Neutrophil (primary cell): ENCODE measurements around the gene TBXAS1.

Experiments used
- H3K27ac ChIP-seq: fragments of 200-600 bp; sonication (generic); 2 replicates; pipeline ENCODE4 v1.5.1; 2016; ENCODE audit warnings: mild to moderate bottlenecking, moderate library complexity
- H3K27me3 ChIP-seq: fragments of 200-600 bp; sonication (generic); 2 replicates; pipeline ENCODE4 v1.6.0; 2016; ENCODE audit warnings: mild to moderate bottlenecking
- H3K36me3 ChIP-seq: fragments of 200-600 bp; sonication (generic); 2 replicates; pipeline ENCODE4 v1.5.1; 2017
- H3K4me1 ChIP-seq, 2 experiments: fragments of 200-600 bp in 1 of 2; sonication (generic) in 1 of 2; 1 replicate in 1 of 2; 2 replicates in 1 of 2; pipeline versions ENCODE4 v1.5.1 to v1.6.1; 2013 to 2016; ENCODE audit warnings: low read depth in 1 of 2, low read length in 1 of 2, mild to moderate bottlenecking in 1 of 2, moderate library complexity in 1 of 2; ENCODE audit not compliant: control insufficient read depth in 1 of 2, insufficient read depth in 1 of 2
- H3K4me3 ChIP-seq, 2 experiments: fragments of 200-600 bp in 1 of 2; sonication (generic) in 1 of 2; 1 replicate in 1 of 2; 2 replicates in 1 of 2; pipeline ENCODE4 v1.5.1; 2013 to 2016; ENCODE audit warnings: low read depth in 1 of 2, low read length in 1 of 2, mild to moderate bottlenecking in 1 of 2, moderate library complexity in 1 of 2
- H3K9me3 ChIP-seq: fragments of 200-600 bp; sonication (generic); 2 replicates; pipeline ENCODE4 v1.5.1; 2016
- CTCF ChIP-seq: fragments of 200-600 bp; sonication (generic); IDR thresholded peaks from 2 replicates; pipeline ENCODE4 v1.5.1; 2016; ENCODE audit warnings: antibody characterized with exemption

The TBXAS1 gene

DNA sequence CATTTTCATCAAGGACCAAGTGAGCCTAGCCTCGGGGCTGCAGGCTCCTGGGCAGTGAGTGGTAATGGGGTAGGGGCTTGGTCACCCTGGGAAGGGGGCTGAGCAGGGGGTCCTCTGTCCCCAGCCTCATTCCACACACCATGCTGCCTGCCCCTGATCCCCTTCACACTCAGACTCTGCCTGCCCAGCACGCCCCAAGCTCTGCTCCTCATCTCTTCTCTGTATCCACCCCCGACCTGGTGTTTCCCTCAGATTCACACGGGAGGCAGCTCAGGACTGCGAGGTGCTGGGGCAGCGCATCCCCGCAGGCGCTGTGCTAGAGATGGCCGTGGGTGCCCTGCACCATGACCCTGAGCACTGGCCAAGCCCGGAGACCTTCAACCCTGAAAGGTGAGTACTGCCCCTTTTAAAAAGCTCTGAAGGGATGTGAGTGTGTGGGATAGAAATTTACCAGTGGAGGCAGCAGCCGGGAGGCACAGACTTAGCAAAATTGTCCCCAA lies 186.5 kb downstream of the TBXAS1 start:
- H3K27ac ChIP-seq: no peak overlapping the region
- H3K4me3 ChIP-seq: no peak overlapping the region
- TF ChIP-seq CTCF: no peak
- H3K4me1 ChIP-seq: no peaks in the 10 kb centered on the region
- H3K36me3 ChIP-seq: peaks cover 84% of the 10 kb centered on the region
- no peaks in the 10 kb centered on the region for H3K9me3 ChIP-seq
- no peaks in the 10 kb centered on the region for H3K27me3 ChIP-seq

- Histone ChIP-seq H3K36me3 (peaks cover 91% of the 10 kb centered on the region), H3K27me3 (no peaks in the 10 kb centered on the region), H3K4me3 (no peak overlapping the region), H3K9me3 (no peaks in the 10 kb centered on the region), H3K4me1 (no peaks in the 10 kb centered on the region), H3K27ac (no peak overlapping the region)
- no peak for TF ChIP-seq CTCF
Measured at GRCh38 chr7:140016540-140016939, 187.5 kb downstream of the TBXAS1 start.

GRCh38 chr7:140017034-140017433 lies 188.0 kb downstream of the TBXAS1 start:
- Histone ChIP-seq H3K27me3 (no peaks in the 10 kb centered on the region), H3K4me3 (no peak overlapping the region), H3K36me3 (peaks cover 91% of the 10 kb centered on the region), H3K4me1 (no peaks in the 10 kb centered on the region), H3K27ac (no peak overlapping the region), H3K9me3 (no peaks in the 10 kb centered on the region)
- no peak for TF ChIP-seq CTCF

DNA sequence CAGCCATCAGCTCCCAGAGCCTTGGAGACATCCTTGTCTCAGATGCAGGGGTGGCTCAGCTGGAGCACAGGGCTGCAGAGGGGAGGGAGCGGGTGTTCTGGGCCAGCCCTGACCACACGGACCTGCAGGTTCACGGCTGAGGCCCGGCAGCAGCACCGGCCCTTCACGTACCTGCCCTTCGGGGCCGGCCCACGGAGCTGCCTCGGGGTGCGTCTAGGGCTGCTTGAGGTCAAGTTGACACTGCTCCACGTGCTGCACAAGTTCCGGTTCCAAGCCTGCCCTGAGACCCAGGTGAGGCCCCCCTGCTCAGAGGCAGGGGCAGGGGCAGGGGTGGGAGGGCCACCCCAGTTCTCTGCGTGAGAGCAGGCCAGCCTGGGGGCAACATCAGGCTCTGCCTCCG lies 188.5 kb downstream of the TBXAS1 start:
- Histone ChIP-seq H3K27ac (no peak overlapping the region), H3K27me3 (no peaks in the 10 kb centered on the region), H3K9me3 (no peaks in the 10 kb centered on the region), H3K4me1 (no peaks in the 10 kb centered on the region), H3K4me3 (no peak overlapping the region), H3K36me3 (peaks cover 92% of the 10 kb centered on the region)
- no peak for TF ChIP-seq CTCF

DNA sequence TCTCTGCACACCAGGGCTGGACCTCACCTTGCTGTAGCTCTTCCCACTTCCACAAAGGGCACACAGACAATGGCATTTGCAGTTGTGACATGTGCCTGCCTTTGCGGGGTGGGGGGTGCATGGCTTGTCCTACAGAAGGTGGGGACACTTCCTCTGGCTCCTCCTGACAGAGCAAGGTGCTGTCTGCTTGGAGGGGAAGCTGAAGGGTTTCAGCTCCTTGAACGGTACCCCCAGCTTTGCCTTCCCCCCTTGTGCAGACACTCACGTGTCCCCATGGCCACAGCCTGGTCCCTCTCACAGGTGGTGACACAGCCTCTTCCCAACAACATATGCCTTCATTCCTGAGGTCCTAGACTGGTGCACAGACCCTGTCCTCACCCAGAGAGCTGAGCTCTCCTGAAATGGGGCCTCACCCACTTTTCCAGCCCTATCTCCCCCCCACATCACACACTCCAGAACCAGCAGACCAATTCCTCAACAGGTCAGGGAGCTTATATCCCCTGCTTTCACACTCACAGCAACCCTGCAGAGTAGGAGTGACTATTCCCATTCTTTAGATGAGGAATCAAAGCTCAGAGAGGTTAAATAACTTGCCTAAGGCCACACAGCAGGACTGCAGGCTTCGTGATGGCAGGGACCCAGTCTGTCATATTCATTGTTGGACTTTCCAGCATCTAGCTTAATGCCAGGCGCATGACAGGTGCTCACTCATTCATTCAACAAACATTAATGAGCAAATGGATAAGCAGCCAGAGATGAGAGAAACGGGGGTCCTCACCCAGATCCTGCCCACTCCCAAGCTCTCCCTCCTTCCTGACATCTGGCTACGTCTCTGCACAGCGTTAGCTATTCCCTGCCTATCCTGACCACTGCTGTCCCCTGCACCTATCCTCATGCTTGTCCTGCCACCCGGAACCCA lies 189.3 kb downstream of the TBXAS1 start:
- TF ChIP-seq CTCF: no peak
- Histone ChIP-seq H3K27me3 (no peaks in the 10 kb centered on the region), H3K36me3 (peaks cover 92% of the 10 kb centered on the region), H3K4me3 (no peak overlapping the region), H3K27ac (no peak overlapping the region), H3K9me3 (no peaks in the 10 kb centered on the region), H3K4me1 (no peaks in the 10 kb centered on the region)
